Activated CD4-positive, alpha-beta T cell treated with anti-CD3 and anti-CD28 coated beads, Interleukin-2, amount 10 ng/mL, durations not matched to agents 24 days and 14 days (primary cell): ENCODE results near the gene API5. TPM values are rescaled to one million over a fixed set of nuclear protein-coding genes. Genes with fewer than 3 reads are reported as not detected.

Experiments used
- DNase-seq: peaks from one replicate; pipeline ENCODE4 v3.0.0; 2022
- H3K27ac Mint-ChIP-seq: one replicate; pipeline ENCODE4 v1.8.0; 2022; ENCODE audit warnings: mild to moderate bottlenecking, mixed read lengths
- H3K27me3 Mint-ChIP-seq: one replicate; pipeline ENCODE4 v1.8.0; 2022; ENCODE audit warnings: mixed read lengths
- H3K36me3 Mint-ChIP-seq: one replicate; pipeline ENCODE4 v1.8.0; 2022; ENCODE audit warnings: low read depth, mild to moderate bottlenecking, mixed read lengths
- H3K4me1 Mint-ChIP-seq: one replicate; pipeline ENCODE4 v1.8.0; 2021; ENCODE audit warnings: mixed read lengths
- H3K4me3 Mint-ChIP-seq: one replicate; pipeline ENCODE4 v1.8.0; 2022; ENCODE audit warnings: mild to moderate bottlenecking, moderate library complexity, mixed read lengths
- H3K9me3 Mint-ChIP-seq: one replicate; pipeline ENCODE4 v1.8.0; 2021; ENCODE audit warnings: mixed read lengths
- intact Hi-C: fragments of 100-400 bp; cut with micrococcal nuclease; formaldehyde crosslinking; loops from one replicate; pipeline ENCODE4 v1.15.1; 2023
- total RNA-seq: library from RNA; stranded (reverse); gene quantifications from 2 replicates; pipeline ENCODE4 v1.2.3, GENCODE V29; 2022

Gene API5
- total RNA-seq, 1 donor from 2014 or later, result 182 TPM

GRCh38 chr11:43376594-43376993 is 64.8 kb downstream of the API5 start:
- Mint-ChIP-seq H3K36me3 (peaks cover 19% of the 10 kb centered on the region), H3K4me1 (peaks cover 12% of the 10 kb centered on the region), H3K9me3 (no peaks in the 10 kb centered on the region), H3K27me3 (no peaks in the 10 kb centered on the region), H3K4me3 (no peak overlapping the region), H3K27ac (no peak overlapping the region)
- DNase-seq, result no peak
- intact Hi-C loops, result no loop called here

- H3K27me3 Mint-ChIP-seq, result no peaks in the 10 kb centered on the region
- no peak overlapping the region for H3K27ac Mint-ChIP-seq
- H3K36me3 Mint-ChIP-seq, result peaks cover 21% of the 10 kb centered on the region
- H3K4me1 Mint-ChIP-seq, result peaks cover 13% of the 10 kb centered on the region
- intact Hi-C loops, result no loop called here
- no peaks in the 10 kb centered on the region for H3K9me3 Mint-ChIP-seq
- H3K4me3 Mint-ChIP-seq, result no peak overlapping the region
- DNase-seq, result no peak
Measured at GRCh38 chr11:43377389-43377788, 65.6 kb downstream of the API5 start.

GRCh38 chr11:43378897-43379296 is 67.1 kb downstream of the API5 start:
- H3K9me3 Mint-ChIP-seq, result no peaks in the 10 kb centered on the region
- peaks cover 13% of the 10 kb centered on the region for H3K4me1 Mint-ChIP-seq
- H3K4me3 Mint-ChIP-seq, result no peak overlapping the region
- H3K27me3 Mint-ChIP-seq, result no peaks in the 10 kb centered on the region
- DNase-seq, result no peak
- peaks cover 24% of the 10 kb centered on the region for H3K36me3 Mint-ChIP-seq
- intact Hi-C loops, result no loop called here
- no peak overlapping the region for H3K27ac Mint-ChIP-seq

- Mint-ChIP-seq H3K4me3 (no peak overlapping the region), H3K27ac (no peak overlapping the region), H3K27me3 (no peaks in the 10 kb centered on the region), H3K9me3 (no peaks in the 10 kb centered on the region), H3K4me1 (peaks cover 2% of the 10 kb centered on the region), H3K36me3 (peaks cover 25% of the 10 kb centered on the region)
- DNase-seq, result no peak
- intact Hi-C loops, result no loop called here
Measured at GRCh38 chr11:43381802-43382201, 70.0 kb downstream of the API5 start.

GRCh38 chr11:43382614-43383013 is 70.8 kb downstream of the API5 start:
- intact Hi-C loops, result no loop called here
- no peaks in the 10 kb centered on the region for H3K9me3 Mint-ChIP-seq
- no peaks in the 10 kb centered on the region for H3K27me3 Mint-ChIP-seq
- peaks cover 2% of the 10 kb centered on the region for H3K4me1 Mint-ChIP-seq
- H3K4me3 Mint-ChIP-seq, result no peak overlapping the region
- no peak overlapping the region for H3K27ac Mint-ChIP-seq
- DNase-seq, result no peak
- H3K36me3 Mint-ChIP-seq, result peaks cover 25% of the 10 kb centered on the region

GRCh38 chr11:43384393-43384792 is 72.6 kb downstream of the API5 start:
- peaks cover 29% of the 10 kb centered on the region for H3K36me3 Mint-ChIP-seq
- H3K4me3 Mint-ChIP-seq, result no peak overlapping the region
- no peaks in the 10 kb centered on the region for H3K27me3 Mint-ChIP-seq
- H3K4me1 Mint-ChIP-seq, result peaks cover 2% of the 10 kb centered on the region
- H3K9me3 Mint-ChIP-seq, result no peaks in the 10 kb centered on the region
- H3K27ac Mint-ChIP-seq, result no peak overlapping the region
- intact Hi-C loops, result no loop called here
- no peak for DNase-seq

GRCh38 chr11:43392713-43393112 is 80.9 kb downstream of the API5 start:
- DNase-seq, result peak; percentile 73
- peaks cover 64% of the 10 kb centered on the region for H3K36me3 Mint-ChIP-seq
- peak overlapping the region; percentile 57 for H3K4me3 Mint-ChIP-seq
- peak overlapping the region; percentile 50 for H3K27ac Mint-ChIP-seq
- no peaks in the 10 kb centered on the region for H3K27me3 Mint-ChIP-seq
- H3K9me3 Mint-ChIP-seq, result no peaks in the 10 kb centered on the region
- peaks cover 24% of the 10 kb centered on the region for H3K4me1 Mint-ChIP-seq
- intact Hi-C loops, result loop anchor here (2.0 kb wide), 1 partner anchor 34 kb away; the partner anchor contains the start of gene TTC17

GRCh38 chr11:43393765-43394355 is 82.1 kb downstream of the API5 start:
- Mint-ChIP-seq H3K4me3 (no peak overlapping the region), H3K27me3 (no peaks in the 10 kb centered on the region), H3K27ac (no peak overlapping the region), H3K36me3 (peaks cover 73% of the 10 kb centered on the region), H3K9me3 (no peaks in the 10 kb centered on the region), H3K4me1 (peaks cover 24% of the 10 kb centered on the region)
- no peak for DNase-seq
- intact Hi-C loops, result loop anchor here (2.0 kb wide), 1 partner anchor 35 kb away; the partner anchor contains the start of gene TTC17

Other genes starting within 250 kb of the API5 start
- 64.9 and 75.1 TPM in 2 replicates for gene TTC17, start 46.9 kb downstream of the API5 start, total RNA-seq